Ecto neural progenitor cell (in vitro differentiated cells): ENCODE results near the gene MAPK8IP3.
A peak's percentile ranks its signal among the peaks of the same experiment; 100 is the strongest.
"Not testable (repeated sequence)": the region's sequence is repeated elsewhere in the genome, so short reads cannot be mapped to it uniquely, and the experiment has no call there.

Experiments used
- DNase-seq: peaks from one replicate; pipeline ENCODE4 v3.0.0-alpha.2; 2018; ENCODE audit warnings: low spot score

Gene MAPK8IP3

GRCh38 chr16:1786242-1787055 is 80.5 kb downstream of the MAPK8IP3 start:
- DNase-seq = no peak

- DNase-seq = no peak
These were observed 81.0 kb downstream of the MAPK8IP3 start for GRCh38 chr16:1787056-1787321.

- no peak for DNase-seq
These were observed 81.5 kb downstream of the MAPK8IP3 start for GRCh38 chr16:1787322-1788094.

GRCh38 chr16:1788095-1788707 is 82.2 kb downstream of the MAPK8IP3 start:
- DNase-seq = no peak

- DNase-seq = no peak
These were observed 82.7 kb downstream of the MAPK8IP3 start for GRCh38 chr16:1788708-1789100.

- peak; percentile 27 for DNase-seq
These were observed 83.6 kb downstream of the MAPK8IP3 start for GRCh38 chr16:1789643-1790045.

GRCh38 chr16:1790261-1790610 is 84.2 kb downstream of the MAPK8IP3 start:
- DNase-seq = no peak

- DNase-seq = no peak
These were observed 84.7 kb downstream of the MAPK8IP3 start for GRCh38 chr16:1790611-1791255.

GRCh38 chr16:1791256-1791942 is 85.4 kb downstream of the MAPK8IP3 start:
- DNase-seq = no peak

- DNase-seq = no peak
These were observed 86.2 kb downstream of the MAPK8IP3 start for GRCh38 chr16:1791943-1792812.

- DNase-seq = no peak
These were observed 87.0 kb downstream of the MAPK8IP3 start for GRCh38 chr16:1792836-1793577.

GRCh38 chr16:1793578-1794220 is 87.7 kb downstream of the MAPK8IP3 start, which contains the start of gene IGFALS:
Gene IGFALS, minus strand, starts transcription at chr16:1793705. Its CDS starts 53 bp downstream, at chr16:1793652.
- peak; percentile 40 for DNase-seq

- peak; percentile 48 for DNase-seq
These were observed 88.4 kb downstream of the MAPK8IP3 start for GRCh38 chr16:1794221-1794871.

- peak; percentile 32 for DNase-seq
These were observed 89.1 kb downstream of the MAPK8IP3 start for GRCh38 chr16:1794908-1795666.

- DNase-seq = not testable (repeated sequence)
These were observed 93.3 kb downstream of the MAPK8IP3 start for GRCh38 chr16:1799263-1799662.

GRCh38 chr16:1800701-1801100 is 94.7 kb downstream of the MAPK8IP3 start:
- DNase-seq = no peak

- DNase-seq = no peak
These were observed 101.6 kb downstream of the MAPK8IP3 start for GRCh38 chr16:1807626-1808025.

GRCh38 chr16:1808691-1809090 is 102.7 kb downstream of the MAPK8IP3 start:
- DNase-seq = peak; percentile 35
